B cell (primary cell): ENCODE data around the gene LRSAM1.

Source experiments
- EZH2 ChIP-seq: IDR thresholded peaks from 2 replicates; pipeline ENCODE4 v1.6.1; 2012; ENCODE audit warnings: borderline replicate concordance, low read depth, mild to moderate bottlenecking, moderate library complexity, low read length; ENCODE audit not compliant: insufficient read depth, poor library complexity, severe bottlenecking
- TF ChIP-seq, protein P1 (sequence below): fragments of 200-600 bp; IDR thresholded peaks from one replicate; pipeline ENCODE4 v1.8.0; 2022; ENCODE audit warnings: antibody characterized with exemption, mild to moderate bottlenecking

DNA sequence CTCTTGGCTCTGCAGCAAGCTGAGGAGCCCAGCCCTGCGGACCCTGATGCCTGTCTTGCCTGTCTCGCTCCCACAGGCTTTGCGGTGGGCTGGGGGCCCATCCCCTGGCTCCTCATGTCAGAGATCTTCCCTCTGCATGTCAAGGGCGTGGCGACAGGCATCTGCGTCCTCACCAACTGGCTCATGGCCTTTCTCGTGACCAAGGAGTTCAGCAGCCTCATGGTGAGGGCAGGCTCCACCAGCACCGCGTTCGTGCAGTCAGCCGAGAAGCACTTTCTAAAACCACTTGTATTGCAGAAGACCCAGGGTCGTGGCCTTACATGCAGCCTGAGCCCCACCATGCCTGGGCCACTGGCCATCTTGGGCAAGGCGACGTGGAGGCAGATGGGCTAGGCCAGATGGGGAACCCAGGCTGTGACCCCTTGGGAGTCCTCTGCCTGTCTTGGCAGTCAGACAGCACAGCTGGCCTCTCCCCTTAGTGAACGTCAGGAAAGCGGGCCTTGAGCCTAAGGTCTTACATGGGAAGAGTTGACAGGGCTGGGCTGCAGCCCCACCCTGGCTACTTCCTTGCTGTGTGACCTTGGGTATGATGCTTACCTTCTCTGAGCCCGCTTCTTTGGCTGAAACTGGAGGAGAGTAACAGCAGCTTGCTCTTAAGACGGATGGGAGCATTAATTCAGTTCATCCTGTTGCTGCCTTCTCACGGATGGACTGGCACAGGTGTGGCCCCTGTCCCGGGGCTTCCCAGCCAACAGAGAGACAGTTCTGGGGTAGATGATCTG lies 45.8 kb upstream of the LRSAM1 start:
- TF ChIP-seq EZH2: no peak
- TF ChIP-seq, protein P1, sequence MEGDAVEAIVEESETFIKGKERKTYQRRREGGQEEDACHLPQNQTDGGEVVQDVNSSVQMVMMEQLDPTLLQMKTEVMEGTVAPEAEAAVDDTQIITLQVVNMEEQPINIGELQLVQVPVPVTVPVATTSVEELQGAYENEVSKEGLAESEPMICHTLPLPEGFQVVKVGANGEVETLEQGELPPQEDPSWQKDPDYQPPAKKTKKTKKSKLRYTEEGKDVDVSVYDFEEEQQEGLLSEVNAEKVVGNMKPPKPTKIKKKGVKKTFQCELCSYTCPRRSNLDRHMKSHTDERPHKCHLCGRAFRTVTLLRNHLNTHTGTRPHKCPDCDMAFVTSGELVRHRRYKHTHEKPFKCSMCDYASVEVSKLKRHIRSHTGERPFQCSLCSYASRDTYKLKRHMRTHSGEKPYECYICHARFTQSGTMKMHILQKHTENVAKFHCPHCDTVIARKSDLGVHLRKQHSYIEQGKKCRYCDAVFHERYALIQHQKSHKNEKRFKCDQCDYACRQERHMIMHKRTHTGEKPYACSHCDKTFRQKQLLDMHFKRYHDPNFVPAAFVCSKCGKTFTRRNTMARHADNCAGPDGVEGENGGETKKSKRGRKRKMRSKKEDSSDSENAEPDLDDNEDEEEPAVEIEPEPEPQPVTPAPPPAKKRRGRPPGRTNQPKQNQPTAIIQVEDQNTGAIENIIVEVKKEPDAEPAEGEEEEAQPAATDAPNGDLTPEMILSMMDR: no peak
